KMS-11 (cell line): ENCODE results near the gene PPARG.

ENCODE experiments used
- H2AFZ ChIP-seq: fragments of 200-600 bp; sonication (generic); 2 replicates; pipeline ENCODE4 v1.6.1; 2016; ENCODE audit warnings: antibody characterized with exemption, mixed run types, low read depth
- H3K27ac ChIP-seq: fragments of 200-600 bp; sonication (generic); 2 replicates; pipeline ENCODE4 v1.6.1; 2016; ENCODE audit warnings: mild to moderate bottlenecking, mixed run types
- H3K27me3 ChIP-seq: fragments of 200-600 bp; sonication (generic); 2 replicates; pipeline ENCODE4 v1.6.1; 2017; ENCODE audit warnings: mild to moderate bottlenecking, low read depth, mixed run types, moderate library complexity; ENCODE audit not compliant: insufficient read depth
- H3K36me3 ChIP-seq: fragments of 200-600 bp; sonication (generic); 2 replicates; pipeline ENCODE4 v1.6.1; 2017; ENCODE audit warnings: mild to moderate bottlenecking, mixed run types; ENCODE audit not compliant: insufficient read depth
- H3K4me1 ChIP-seq: fragments of 200-600 bp; sonication (generic); 2 replicates; pipeline ENCODE4 v1.6.1; 2016; ENCODE audit warnings: mild to moderate bottlenecking, low read depth, mixed run types; ENCODE audit not compliant: poor library complexity, severe bottlenecking
- H3K4me2 ChIP-seq: fragments of 200-600 bp; sonication (generic); 2 replicates; pipeline ENCODE4 v1.7.0; 2016; ENCODE audit warnings: mild to moderate bottlenecking, mixed run types
- H3K4me3 ChIP-seq: fragments of 200-600 bp; sonication (generic); IDR thresholded peaks from 2 replicates; pipeline ENCODE4 v1.6.1; 2017; ENCODE audit warnings: low read depth, low read length, mixed read lengths; ENCODE audit not compliant: insufficient read depth
- H3K79me2 ChIP-seq: fragments of 200-600 bp; sonication (generic); 2 replicates; pipeline ENCODE4 v1.6.1; 2016; ENCODE audit warnings: low read depth, mixed run types; ENCODE audit not compliant: insufficient read depth
- H3K9ac ChIP-seq: fragments of 200-600 bp; sonication (generic); 2 replicates; pipeline ENCODE4 v1.6.1; 2016; ENCODE audit warnings: mild to moderate bottlenecking, mixed run types
- H4K20me1 ChIP-seq: fragments of 200-600 bp; sonication (generic); 2 replicates; pipeline ENCODE4 v1.6.1; 2016; ENCODE audit warnings: mild to moderate bottlenecking, mixed run types; ENCODE audit not compliant: insufficient read depth
- TF ChIP-seq, protein P1 (sequence below): fragments of 200-600 bp; sonication (generic); conservative IDR thresholded peaks from 2 replicates; pipeline ENCODE4 v1.6.1; 2017; ENCODE audit warnings: low read depth, mild to moderate bottlenecking, antibody characterized with exemption, low read length, moderate library complexity, mixed read lengths

PPARG gene

DNA sequence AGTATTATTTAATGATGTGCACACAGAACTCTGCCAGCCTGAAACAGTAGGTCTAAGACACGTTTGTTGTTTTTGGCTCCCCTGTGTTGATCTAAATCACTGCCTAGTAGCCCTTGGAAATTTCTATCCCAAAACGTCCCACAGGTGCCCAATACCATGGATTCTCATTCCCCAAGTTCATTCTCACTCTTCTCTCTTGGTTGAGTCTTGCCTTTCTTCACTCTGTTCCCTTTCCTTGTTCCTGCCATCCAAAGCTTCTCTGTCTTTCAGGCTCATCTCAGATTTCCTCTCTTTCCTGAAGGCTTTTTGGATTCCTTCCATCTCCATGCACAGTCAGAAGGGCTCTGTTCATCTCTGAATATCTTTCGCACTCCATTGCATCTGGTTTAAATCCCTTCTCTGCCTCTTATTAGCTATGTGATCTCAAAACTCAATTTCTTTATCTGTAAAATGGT, 54.2 kb downstream of the PPARG start:
- no peak overlapping the region for H3K4me3 ChIP-seq
- H3K27ac ChIP-seq: no peak overlapping the region
- H3K27me3 ChIP-seq: no peaks in the 10 kb centered on the region
- TF ChIP-seq, protein P1, sequence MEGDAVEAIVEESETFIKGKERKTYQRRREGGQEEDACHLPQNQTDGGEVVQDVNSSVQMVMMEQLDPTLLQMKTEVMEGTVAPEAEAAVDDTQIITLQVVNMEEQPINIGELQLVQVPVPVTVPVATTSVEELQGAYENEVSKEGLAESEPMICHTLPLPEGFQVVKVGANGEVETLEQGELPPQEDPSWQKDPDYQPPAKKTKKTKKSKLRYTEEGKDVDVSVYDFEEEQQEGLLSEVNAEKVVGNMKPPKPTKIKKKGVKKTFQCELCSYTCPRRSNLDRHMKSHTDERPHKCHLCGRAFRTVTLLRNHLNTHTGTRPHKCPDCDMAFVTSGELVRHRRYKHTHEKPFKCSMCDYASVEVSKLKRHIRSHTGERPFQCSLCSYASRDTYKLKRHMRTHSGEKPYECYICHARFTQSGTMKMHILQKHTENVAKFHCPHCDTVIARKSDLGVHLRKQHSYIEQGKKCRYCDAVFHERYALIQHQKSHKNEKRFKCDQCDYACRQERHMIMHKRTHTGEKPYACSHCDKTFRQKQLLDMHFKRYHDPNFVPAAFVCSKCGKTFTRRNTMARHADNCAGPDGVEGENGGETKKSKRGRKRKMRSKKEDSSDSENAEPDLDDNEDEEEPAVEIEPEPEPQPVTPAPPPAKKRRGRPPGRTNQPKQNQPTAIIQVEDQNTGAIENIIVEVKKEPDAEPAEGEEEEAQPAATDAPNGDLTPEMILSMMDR: no peak
- H2AFZ ChIP-seq: no peak overlapping the region
- H3K36me3 ChIP-seq: no peaks in the 10 kb centered on the region
- no peak overlapping the region for H3K9ac ChIP-seq
- no peaks in the 10 kb centered on the region for H3K4me1 ChIP-seq
- no peak overlapping the region for H3K4me2 ChIP-seq
- H4K20me1 ChIP-seq: no peaks in the 10 kb centered on the region
- H3K79me2 ChIP-seq: no peaks in the 10 kb centered on the region

GRCh38 chr3:12345141-12345561, 56.3 kb downstream of the PPARG start:
- Histone ChIP-seq H4K20me1 (no peaks in the 10 kb centered on the region), H2AFZ (no peak overlapping the region), H3K4me2 (no peak overlapping the region), H3K27me3 (no peaks in the 10 kb centered on the region), H3K79me2 (no peaks in the 10 kb centered on the region), H3K36me3 (no peaks in the 10 kb centered on the region), H3K4me3 (no peak overlapping the region), H3K4me1 (no peaks in the 10 kb centered on the region), H3K27ac (no peak overlapping the region), H3K9ac (no peak overlapping the region)
- TF ChIP-seq, protein P1: no peak

DNA sequence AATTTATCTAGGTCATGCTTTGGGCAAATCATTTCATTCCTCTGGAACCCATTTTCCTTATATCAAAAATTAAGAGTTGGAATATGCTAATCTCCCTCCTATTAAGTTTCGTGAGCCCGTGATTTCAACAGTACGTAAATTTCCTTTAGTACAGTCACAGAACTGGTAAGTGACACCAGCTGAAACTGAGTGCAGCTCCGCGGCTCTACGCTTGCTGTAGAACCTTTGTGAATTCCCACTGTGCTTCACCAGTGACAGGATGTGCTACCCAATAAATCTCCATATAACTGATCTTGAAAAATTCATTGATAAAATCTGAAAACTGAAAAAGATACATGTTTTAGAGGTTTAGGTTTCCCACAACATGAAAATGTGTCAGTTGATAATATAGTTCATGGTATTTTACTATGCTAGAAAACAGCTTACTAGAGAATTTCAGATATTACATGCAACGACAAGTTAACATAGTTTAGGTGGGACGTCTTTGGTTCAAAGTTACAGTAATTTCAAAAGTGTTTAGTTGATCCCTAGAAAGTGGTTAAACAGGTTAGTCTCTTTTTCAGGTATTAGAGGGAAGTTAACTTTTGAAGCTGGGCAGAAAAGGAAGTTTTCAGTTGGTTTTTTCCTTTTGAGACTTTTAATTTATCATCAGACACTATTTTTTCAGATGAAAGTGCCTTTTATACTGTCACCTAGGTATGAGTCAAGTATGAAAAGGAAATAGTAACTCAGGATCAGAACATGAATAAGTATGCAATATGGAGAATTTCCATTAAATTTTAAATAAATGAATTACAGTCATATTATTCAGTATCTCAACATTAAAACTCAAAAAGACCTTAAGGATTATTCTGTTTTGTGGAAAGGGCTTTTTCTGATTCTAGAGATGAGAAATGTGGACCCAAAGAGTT, 57.0 kb downstream of the PPARG start:
- H3K4me1 ChIP-seq: no peaks in the 10 kb centered on the region
- TF ChIP-seq, protein P1: no peak
- H3K4me2 ChIP-seq: no peak overlapping the region
- H3K27ac ChIP-seq: no peak overlapping the region
- H3K4me3 ChIP-seq: no peak overlapping the region
- no peaks in the 10 kb centered on the region for H3K27me3 ChIP-seq
- no peak overlapping the region for H3K9ac ChIP-seq
- no peaks in the 10 kb centered on the region for H4K20me1 ChIP-seq
- H3K36me3 ChIP-seq: no peaks in the 10 kb centered on the region
- H3K79me2 ChIP-seq: no peaks in the 10 kb centered on the region
- no peak overlapping the region for H2AFZ ChIP-seq

DNA sequence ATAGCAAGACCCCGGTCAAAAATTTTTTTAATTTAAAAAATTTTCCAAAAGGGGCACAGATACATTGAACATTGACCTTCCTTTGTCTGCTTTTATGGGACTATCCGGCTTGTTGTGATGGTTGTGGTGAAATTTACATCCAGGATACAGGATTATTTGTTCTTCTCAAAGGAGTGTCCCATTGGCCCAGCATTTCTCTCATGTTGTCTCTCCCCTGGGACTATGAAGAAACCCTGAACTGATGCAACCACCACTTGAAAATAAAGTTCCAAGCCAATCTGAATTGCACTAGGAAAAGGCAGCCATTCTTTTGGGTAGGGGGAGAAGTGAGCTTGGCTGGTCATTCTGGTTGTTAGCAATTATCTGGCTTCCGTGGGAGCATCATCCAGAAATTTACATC, 58.4 kb downstream of the PPARG start:
- Histone ChIP-seq H2AFZ (no peak overlapping the region), H3K4me2 (no peak overlapping the region), H3K27ac (no peak overlapping the region), H3K9ac (no peak overlapping the region), H3K36me3 (no peaks in the 10 kb centered on the region), H3K4me1 (no peaks in the 10 kb centered on the region), H3K4me3 (no peak overlapping the region), H3K79me2 (no peaks in the 10 kb centered on the region), H3K27me3 (no peaks in the 10 kb centered on the region), H4K20me1 (no peaks in the 10 kb centered on the region)
- TF ChIP-seq, protein P1: no peak
